NB4 (cell line): ENCODE results near the gene SLC25A38.

Experiments
- CTCF ChIP-seq: IDR thresholded peaks from one replicate; pipeline ENCODE4 v1.5.1; 2012; ENCODE audit warnings: low read depth, low read length
- POLR2A ChIP-seq: IDR thresholded peaks from 2 replicates; pipeline ENCODE4 v1.6.1; 2011; ENCODE audit warnings: mild to moderate bottlenecking; ENCODE audit not compliant: insufficient read length; ENCODE audit errors: extremely low read depth

- no peak for TF ChIP-seq POLR2A
- no peak for TF ChIP-seq CTCF
Observed at GRCh38 chr3:39349080-39349479, 34.1 kb upstream of the SLC25A38 start.
